Endothelial cell of umbilical vein (primary cell): ENCODE measurements around the gene KDR.

Experiments used
- CTCF ChIP-seq, 2 donors: IDR thresholded peaks; 1 replicate in 1 of 2; 2 replicates in 1 of 2; pipeline ENCODE4 v1.5.1; 2011; ENCODE audit warnings: low read length in 2 of 2, mild to moderate bottlenecking in 2 of 2, moderate library complexity in 2 of 2, control low read depth in 1 of 2, inconsistent platforms in 1 of 2, low read depth in 1 of 2; ENCODE audit not compliant: insufficient read depth in 1 of 2; ENCODE audit errors: extremely low read depth in 1 of 2
- EZH2 ChIP-seq: IDR thresholded peaks from 2 replicates; pipeline ENCODE4 v1.6.1; 2012; ENCODE audit warnings: borderline replicate concordance, low read depth, mild to moderate bottlenecking, moderate library complexity, low read length, inconsistent platforms; ENCODE audit not compliant: severe bottlenecking
- JUN ChIP-seq: IDR thresholded peaks from 2 replicates; pipeline ENCODE4 v1.6.1; 2011; ENCODE audit warnings: borderline replicate concordance, low read depth; ENCODE audit not compliant: insufficient read length, insufficient read depth
- POLR2A ChIP-seq: IDR thresholded peaks from 2 replicates; pipeline ENCODE4 v1.6.1; 2012; ENCODE audit warnings: low read depth, mild to moderate bottlenecking, control low read depth, low read length
- POLR2AphosphoS5 ChIP-seq: IDR thresholded peaks from 2 replicates; pipeline ENCODE4 v1.6.1; 2012; ENCODE audit warnings: low read depth, mild to moderate bottlenecking, control low read depth, low read length, moderate library complexity; ENCODE audit not compliant: insufficient read depth

- TF ChIP-seq POLR2A (peak; percentile 79), POLR2AphosphoS5 (peak; percentile 81), CTCF (IDR thresholded peaks at IDR 0.05; ENCODE audit: extremely low read depth in 1 of 2, insufficient read depth in 1 of 2, low read depth in 1 of 2, low read length in 2 of 2) (no peak), JUN (peak; percentile 61), EZH2 (no peak)
Observed at GRCh38 chr4:55078987-55079386, 46.4 kb downstream of the KDR start.
